HepG2 (cell line): ENCODE measurements around the gene UNC50.

Experiments
- CBX2 ChIP-seq, 2 experiments: fragments of 200-600 bp in 1 of 2; sonication (generic); formaldehyde crosslinking in 1 of 2; IDR thresholded peaks; 2 replicates each; pipeline versions ENCODE4 v1.7.0 to v1.8.1; 2018 to 2022; ENCODE audit warnings: low read depth in 2 of 2, low read length in 1 of 2, mild to moderate bottlenecking in 1 of 2, missing genetic modification reagents in 1 of 2
- MYC ChIP-seq: sonication (generic); formaldehyde crosslinking; IDR thresholded peaks from 2 replicates; pipeline ENCODE4 v1.9.0; 2021; ENCODE audit warnings: missing genetic modification reagents, borderline replicate concordance
- NCOR1 ChIP-seq: fragments of 200-600 bp; sonication (generic); IDR thresholded peaks from 2 replicates; pipeline ENCODE4 v1.7.0; 2017; ENCODE audit warnings: antibody characterized with exemption, low read length, borderline replicate concordance
- SETDB1 ChIP-seq: sonication (generic); formaldehyde crosslinking; IDR thresholded peaks from 2 replicates; pipeline ENCODE4 v1.5.1; 2020; ENCODE audit warnings: missing genetic modification reagents, mild to moderate bottlenecking, borderline replicate concordance
- SIN3A ChIP-seq: IDR thresholded peaks from 2 replicates; pipeline ENCODE4 v1.6.1; 2011; ENCODE audit warnings: low read depth, mild to moderate bottlenecking, control low read depth, low read length, borderline replicate concordance
- TCF7L2 ChIP-seq: IDR thresholded peaks from 2 replicates; pipeline ENCODE4 v1.6.1; 2011; ENCODE audit warnings: mild to moderate bottlenecking, low read depth, low read length, moderate library complexity
- TGIF2 ChIP-seq: IDR thresholded peaks from 2 replicates; pipeline ENCODE4 v1.6.1; 2016; ENCODE audit warnings: control low read depth, missing compliant biosample characterization
- TF ChIP-seq, protein P1 (sequence below), 2 experiments: sonication (generic) in 1 of 2; formaldehyde crosslinking in 1 of 2; IDR thresholded peaks; 2 replicates each; pipeline versions ENCODE4 v1.5.1 to v1.6.1; 2011 to 2020; ENCODE audit warnings: borderline replicate concordance in 1 of 2, low read depth in 1 of 2, low read length in 1 of 2, mild to moderate bottlenecking in 1 of 2, missing genetic modification reagents in 1 of 2, moderate library complexity in 1 of 2

GRCh38 chr2:98576666-98577312 is 31.6 kb upstream of the UNC50 start:
- TF ChIP-seq NCOR1 (no peak), TGIF2 (CRISPR knock-in tag) (no peak), SETDB1 (CRISPR knock-in tag) (no peak), TCF7L2 (no peak), SIN3A (no peak), CBX2 (IDR thresholded peaks at IDR 0.05; ENCODE audit: low read depth, low read length) (no peak), CBX2 (CRISPR knock-in tag; IDR thresholded peaks at IDR 0.05; ENCODE audit: low read depth) (no peak), MYC (CRISPR knock-in tag) (no peak)
- TF ChIP-seq, protein P1, sequence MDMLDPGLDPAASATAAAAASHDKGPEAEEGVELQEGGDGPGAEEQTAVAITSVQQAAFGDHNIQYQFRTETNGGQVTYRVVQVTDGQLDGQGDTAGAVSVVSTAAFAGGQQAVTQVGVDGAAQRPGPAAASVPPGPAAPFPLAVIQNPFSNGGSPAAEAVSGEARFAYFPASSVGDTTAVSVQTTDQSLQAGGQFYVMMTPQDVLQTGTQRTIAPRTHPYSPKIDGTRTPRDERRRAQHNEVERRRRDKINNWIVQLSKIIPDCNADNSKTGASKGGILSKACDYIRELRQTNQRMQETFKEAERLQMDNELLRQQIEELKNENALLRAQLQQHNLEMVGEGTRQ (IDR thresholded peaks at IDR 0.05; ENCODE audit: low read depth, low read length), result no peak
- TF ChIP-seq, protein P1 (CRISPR knock-in tag; IDR thresholded peaks at IDR 0.05; ENCODE audit: borderline replicate concordance), result no peak
